Activated CD8-positive, alpha-beta T cell treated with anti-CD3 and anti-CD28 coated beads for 36 hours (primary cell): ENCODE results near the gene EIF5A. TPM values are rescaled to one million over a fixed set of nuclear protein-coding genes. Genes with fewer than 3 reads are reported as not detected.

Experiments used
- ATAC-seq: fragments of 200-7000 bp; cut with Tn5 transposase; one replicate; pipeline ENCODE4 v1.10.0; 2021; ENCODE audit warnings: mild to moderate bottlenecking, moderate library complexity
- CTCF ChIA-PET: fragments of 350-600 bp; sonication (Branson Sonifier 250); formaldehyde crosslinking; loops from one replicate; lab custom pipeline; 2021; ENCODE audit warnings: antibody characterized with exemption; lab: Charles Lee
- POLR2A ChIA-PET: fragments of 350-600 bp; sonication (Branson Sonifier 250); formaldehyde crosslinking; loops from one replicate; lab custom pipeline; 2021; ENCODE audit warnings: antibody characterized with exemption; lab: Charles Lee
- DNase-seq: peaks from one replicate; pipeline ENCODE4 v3.0.0-alpha.2; 2020
- H3K27ac Mint-ChIP-seq: one replicate; pipeline ENCODE4 v1.8.0; 2021; ENCODE audit warnings: mild to moderate bottlenecking, mixed read lengths
- H3K27me3 Mint-ChIP-seq: one replicate; pipeline ENCODE4 v1.8.0; 2021; ENCODE audit warnings: mixed read lengths
- H3K36me3 Mint-ChIP-seq: one replicate; pipeline ENCODE4 v1.8.0; 2021; ENCODE audit warnings: low read depth, mixed read lengths
- H3K4me1 Mint-ChIP-seq: one replicate; pipeline ENCODE4 v1.8.0; 2021; ENCODE audit warnings: low read depth, mixed read lengths
- H3K4me3 Mint-ChIP-seq: one replicate; pipeline ENCODE4 v1.8.0; 2021; ENCODE audit warnings: mild to moderate bottlenecking, moderate library complexity, mixed read lengths
- H3K9me3 Mint-ChIP-seq: one replicate; pipeline ENCODE4 v1.8.0; 2021; ENCODE audit warnings: mixed read lengths
- CTCF ChIP-seq: fragments of 200-600 bp; IDR thresholded peaks from one replicate; pipeline ENCODE4 v1.8.0; 2022; ENCODE audit warnings: antibody characterized with exemption, mild to moderate bottlenecking
- intact Hi-C: fragments of 100-400 bp; cut with micrococcal nuclease; formaldehyde crosslinking; loops from one replicate; pipeline ENCODE4 v1.10.0; 2022
- total RNA-seq, 2 experiments: library from RNA; stranded (reverse); gene quantifications; one replicate each; pipeline ENCODE4 v1.2.3, GENCODE V29; 2021

The EIF5A gene
- total RNA-seq, 2 experiments from 2014 or later = 1,064 TPM

DNA sequence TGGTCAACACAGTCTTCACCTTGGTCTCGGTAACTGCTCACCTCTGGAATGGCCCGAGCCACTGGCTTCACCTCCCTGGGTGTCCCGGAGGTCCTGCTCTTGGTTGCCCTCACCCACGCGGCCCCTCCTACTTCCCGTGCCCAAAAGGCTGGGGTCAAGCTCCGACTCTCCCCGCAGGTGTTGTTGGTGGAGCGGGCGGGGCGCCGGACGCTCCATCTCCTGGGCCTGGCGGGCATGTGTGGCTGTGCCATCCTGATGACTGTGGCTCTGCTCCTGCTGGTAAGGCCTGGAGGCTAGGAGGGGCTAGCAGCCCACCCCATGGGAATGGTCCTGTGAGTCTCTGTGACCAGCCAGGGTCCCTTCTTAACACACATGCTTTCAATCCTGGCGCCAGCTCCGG, 22.5 kb upstream of the EIF5A start:
- no peaks in the 10 kb centered on the region for H3K36me3 Mint-ChIP-seq
- DNase-seq = no peak
- H3K27me3 Mint-ChIP-seq = peaks cover 19% of the 10 kb centered on the region
- no peak for TF ChIP-seq CTCF
- POLR2A ChIA-PET = interaction anchor here (1.3 to 1.9 kb wide), 2 partner anchors 12 to 28 kb away, joined by 5 to 11 read pairs; no protein-coding TSS in a partner anchor
- CTCF ChIA-PET = interaction anchor here (10.3 kb wide), 1 partner anchor 13 kb away, joined by 144 read pairs; no protein-coding TSS in a partner anchor
- no peak for ATAC-seq
- no peak overlapping the region for H3K4me3 Mint-ChIP-seq
- H3K27ac Mint-ChIP-seq = no peak overlapping the region
- no peaks in the 10 kb centered on the region for H3K9me3 Mint-ChIP-seq
- H3K4me1 Mint-ChIP-seq = peaks cover 19% of the 10 kb centered on the region
- intact Hi-C loops = no loop called here

GRCh38 chr17:7285679-7286078, 21.7 kb upstream of the EIF5A start:
- ChIA-PET POLR2A (interaction anchor here (0.5 to 1.9 kb wide), 2 partner anchors 11 to 29 kb away, joined by 3 to 11 read pairs; partner anchors contain the start of gene GPS2), CTCF (interaction anchor here (10.3 kb wide), 1 partner anchor 12 kb away, joined by 144 read pairs; no protein-coding TSS in a partner anchor)
- Mint-ChIP-seq H3K4me3 (no peak overlapping the region), H3K36me3 (no peaks in the 10 kb centered on the region), H3K4me1 (peaks cover 18% of the 10 kb centered on the region), H3K9me3 (no peaks in the 10 kb centered on the region), H3K27me3 (peaks cover 19% of the 10 kb centered on the region), H3K27ac (no peak overlapping the region)
- no peak for TF ChIP-seq CTCF
- DNase-seq (no peak), ATAC-seq (no peak)
- intact Hi-C loops = no loop called here

- DNase-seq = no peak
- no peak overlapping the region for H3K4me3 Mint-ChIP-seq
- no peaks in the 10 kb centered on the region for H3K9me3 Mint-ChIP-seq
- no peaks in the 10 kb centered on the region for H3K36me3 Mint-ChIP-seq
- CTCF ChIA-PET = no interaction called here
- peaks cover 14% of the 10 kb centered on the region for H3K27me3 Mint-ChIP-seq
- H3K4me1 Mint-ChIP-seq = peaks cover 3% of the 10 kb centered on the region
- no peak for ATAC-seq
- POLR2A ChIA-PET = interaction anchor here (0.6 to 1.9 kb wide), 2 partner anchors 8 to 397 kb away, joined by 4 to 5 read pairs; partner anchors contain the start of gene SLC2A4
- H3K27ac Mint-ChIP-seq = no peak overlapping the region
- intact Hi-C loops = no loop called here
- TF ChIP-seq CTCF = no peak
Measured at GRCh38 chr17:7289256-7290032, 18.0 kb upstream of the EIF5A start.

DNA sequence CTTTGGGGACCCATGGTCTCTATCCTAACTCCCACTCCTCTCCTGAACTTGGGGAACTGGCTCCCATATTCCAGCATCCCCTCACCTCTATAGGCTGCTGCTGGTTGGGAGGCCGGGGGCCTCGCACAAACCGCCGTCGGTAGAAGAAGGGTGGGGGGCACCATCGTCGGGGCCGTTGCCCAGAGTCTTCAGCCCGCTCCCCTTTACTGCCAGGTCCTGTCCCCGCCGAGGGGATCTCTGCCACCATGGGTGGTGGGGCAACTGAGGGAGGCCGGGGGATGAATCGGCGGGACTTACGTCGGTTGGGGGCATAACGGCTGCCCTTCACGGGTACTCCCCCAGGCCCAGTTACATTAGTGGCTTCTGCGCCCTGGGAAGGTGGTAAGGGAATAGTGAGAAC, 17.3 kb upstream of the EIF5A start:
- Mint-ChIP-seq H3K36me3 (no peaks in the 10 kb centered on the region), H3K9me3 (no peaks in the 10 kb centered on the region), H3K27ac (no peak overlapping the region), H3K27me3 (peaks cover 16% of the 10 kb centered on the region), H3K4me1 (peaks cover 5% of the 10 kb centered on the region), H3K4me3 (no peak overlapping the region)
- no peak for TF ChIP-seq CTCF
- ATAC-seq = no peak
- intact Hi-C loops = no loop called here
- no peak for DNase-seq
- ChIA-PET CTCF (interaction anchor here (1.6 kb wide), 1 partner anchor 10 kb away, joined by 8 read pairs; no protein-coding TSS in a partner anchor), POLR2A (interaction anchor here (1.9 kb wide), 1 partner anchor 9 kb away, joined by 5 read pairs; the partner anchor contains the start of gene SLC2A4)

DNA sequence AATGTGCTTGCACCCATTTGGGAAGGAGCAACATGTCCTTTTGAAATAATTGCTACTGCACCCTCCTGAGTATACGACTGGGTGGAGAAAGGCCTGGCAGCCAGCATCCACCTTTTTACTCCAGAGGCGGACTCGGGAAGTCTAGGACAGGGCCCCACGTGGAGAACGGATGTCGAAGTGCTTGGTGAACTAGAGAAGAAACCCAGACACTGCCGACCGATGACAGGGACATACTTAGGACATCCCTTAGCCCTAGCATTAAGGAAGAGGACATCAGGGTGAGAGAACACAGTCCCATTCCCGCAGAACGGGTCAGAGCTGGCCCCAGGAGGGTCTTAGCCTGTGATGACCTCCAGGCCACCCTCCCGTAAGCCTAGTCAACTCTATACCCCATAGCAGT, 16.7 kb upstream of the EIF5A start:
- Mint-ChIP-seq H3K27ac (no peak overlapping the region), H3K36me3 (no peaks in the 10 kb centered on the region), H3K9me3 (no peaks in the 10 kb centered on the region), H3K4me3 (no peak overlapping the region), H3K27me3 (peaks cover 19% of the 10 kb centered on the region), H3K4me1 (peaks cover 8% of the 10 kb centered on the region)
- no peak for TF ChIP-seq CTCF
- ChIA-PET CTCF (interaction anchor here (1.6 kb wide), 1 partner anchor 10 kb away, joined by 8 read pairs; no protein-coding TSS in a partner anchor), POLR2A (interaction anchor here (1.9 kb wide), 1 partner anchor 9 kb away, joined by 5 read pairs; the partner anchor contains the start of gene SLC2A4)
- DNase-seq (no peak), ATAC-seq (no peak)
- intact Hi-C loops = no loop called here
